Caki2 (cell line): ENCODE measurements around the gene BNIP2. TPM values are rescaled to one million over a fixed set of nuclear protein-coding genes. Genes with fewer than 3 reads are reported as not detected.
A peak's percentile ranks its signal among the peaks of the same experiment; 100 is the strongest.
"Not testable (repeated sequence)": the region's sequence is repeated elsewhere in the genome, so short reads cannot be mapped to it uniquely, and the experiment has no call there.

Source experiments
- DNase-seq: peaks from one replicate; pipeline ENCODE4 v3.0.0-alpha.2; 2015; ENCODE audit warnings: low read depth
- in situ Hi-C: cut with HindIII; loops from 2 replicates; pipeline ENCODE4 v1.10.0; 2016; ENCODE audit warnings: low sequenced_read_pairs, low pct_unique_long_range_greater_than_20kb, mixed read lengths
- total RNA-seq: library from RNA; depleted of rRNA; stranded (reverse); fragments of >200 nt; shearing (Covaris generic); gene quantifications from 2 replicates; pipeline ENCODE4 v1.2.3, GENCODE V29; 2014; ENCODE audit warnings: low replicate concordance; rRNA removed

BNIP2 gene
- total RNA-seq = 33.1 and 66.9 TPM in 2 replicates

GRCh38 chr15:59688782-59689625, at the start of gene BNIP2:
TSS of gene BNIP2 (minus strand) at chr15:59689320. CDS start at chr15:59682457, 6,863 bp downstream.
- DNase-seq = peak; percentile 97
- in situ Hi-C loops = no loop called here

GRCh38 chr15:59738676-59739075, 49.6 kb upstream of the BNIP2 start:
- no peak for DNase-seq
- in situ Hi-C loops = no loop called here

GRCh38 chr15:59736181-59736580, 47.1 kb upstream of the BNIP2 start:
- DNase-seq = no peak
- in situ Hi-C loops = no loop called here

GRCh38 chr15:59725151-59725486, 36.0 kb upstream of the BNIP2 start:
- in situ Hi-C loops = no loop called here
- no peak for DNase-seq

- DNase-seq = no peak
- in situ Hi-C loops = no loop called here
Observed at GRCh38 chr15:59723687-59724346, 34.7 kb upstream of the BNIP2 start.

GRCh38 chr15:59722476-59722875, 33.4 kb upstream of the BNIP2 start:
- in situ Hi-C loops = no loop called here
- DNase-seq = no peak

GRCh38 chr15:59722037-59722436, 32.9 kb upstream of the BNIP2 start:
- in situ Hi-C loops = no loop called here
- no peak for DNase-seq

GRCh38 chr15:59721411-59721810, 32.3 kb upstream of the BNIP2 start:
- in situ Hi-C loops = no loop called here
- DNase-seq = no peak

- in situ Hi-C loops = no loop called here
- no peak for DNase-seq
Observed at GRCh38 chr15:59713177-59713576, 24.1 kb upstream of the BNIP2 start.

- in situ Hi-C loops = no loop called here
Observed at GRCh38 chr15:59711451-59712243, 22.5 kb upstream of the BNIP2 start.

GRCh38 chr15:59707619-59708018, 18.5 kb upstream of the BNIP2 start:
- in situ Hi-C loops = no loop called here
- no peak for DNase-seq

More at GRCh38 chr15:59711451-59712243, 22.5 kb upstream of the BNIP2 start:
- no peak for DNase-seq

- no peak for DNase-seq
- in situ Hi-C loops = no loop called here
Observed at GRCh38 chr15:59703979-59704796, 15.1 kb upstream of the BNIP2 start.

GRCh38 chr15:59702351-59702750, 13.2 kb upstream of the BNIP2 start:
- no peak for DNase-seq
- in situ Hi-C loops = no loop called here

- in situ Hi-C loops = no loop called here
- DNase-seq = no peak
Observed at GRCh38 chr15:59701880-59702279, 12.8 kb upstream of the BNIP2 start.

- in situ Hi-C loops = no loop called here
- DNase-seq = no peak
Observed at GRCh38 chr15:59699810-59700431, 10.8 kb upstream of the BNIP2 start.

- in situ Hi-C loops, DNase-seq: not testable (repeated sequence)
Observed at GRCh38 chr15:59698065-59698464, 8.9 kb upstream of the BNIP2 start.

- no peak for DNase-seq
- in situ Hi-C loops = no loop called here
Observed at GRCh38 chr15:59696332-59696731, 7.2 kb upstream of the BNIP2 start.

- in situ Hi-C loops = no loop called here
- DNase-seq = no peak
Observed at GRCh38 chr15:59694779-59695178, 5.7 kb upstream of the BNIP2 start.
